Measurements from ENCODE around the gene ADGRB2. TPM values are rescaled to one million over a fixed set of nuclear protein-coding genes. Genes with fewer than 3 reads are reported as not detected.

ADGRB2 gene
- total RNA-seq, 4 donors from 2014 or later, result 3.3 to 39.1 (median 17.2) TPM

DNA sequence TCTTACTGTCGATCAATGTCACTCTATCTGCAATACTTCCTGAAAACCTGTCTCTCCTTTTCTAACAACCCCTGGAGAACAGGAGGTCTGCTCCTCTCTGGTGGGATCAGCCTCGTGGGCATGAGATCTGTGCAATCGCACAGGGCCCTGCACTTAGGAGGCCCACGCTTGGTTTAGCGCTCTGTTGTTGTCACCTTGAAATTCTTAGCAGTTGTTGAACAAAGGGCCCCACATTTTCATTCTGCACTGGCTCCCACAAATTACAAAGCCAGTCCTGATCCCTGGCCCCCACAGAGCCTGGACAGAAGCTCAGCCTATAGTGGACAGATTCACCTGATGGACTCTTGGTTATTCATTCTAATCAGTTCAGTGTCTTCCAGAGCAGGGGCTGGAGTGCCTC lies 33.1 kb upstream of the ADGRB2 start:
- H3K4me1 ChIP-seq, result no peaks in the 10 kb centered on the region
- TF ChIP-seq, protein P1, sequence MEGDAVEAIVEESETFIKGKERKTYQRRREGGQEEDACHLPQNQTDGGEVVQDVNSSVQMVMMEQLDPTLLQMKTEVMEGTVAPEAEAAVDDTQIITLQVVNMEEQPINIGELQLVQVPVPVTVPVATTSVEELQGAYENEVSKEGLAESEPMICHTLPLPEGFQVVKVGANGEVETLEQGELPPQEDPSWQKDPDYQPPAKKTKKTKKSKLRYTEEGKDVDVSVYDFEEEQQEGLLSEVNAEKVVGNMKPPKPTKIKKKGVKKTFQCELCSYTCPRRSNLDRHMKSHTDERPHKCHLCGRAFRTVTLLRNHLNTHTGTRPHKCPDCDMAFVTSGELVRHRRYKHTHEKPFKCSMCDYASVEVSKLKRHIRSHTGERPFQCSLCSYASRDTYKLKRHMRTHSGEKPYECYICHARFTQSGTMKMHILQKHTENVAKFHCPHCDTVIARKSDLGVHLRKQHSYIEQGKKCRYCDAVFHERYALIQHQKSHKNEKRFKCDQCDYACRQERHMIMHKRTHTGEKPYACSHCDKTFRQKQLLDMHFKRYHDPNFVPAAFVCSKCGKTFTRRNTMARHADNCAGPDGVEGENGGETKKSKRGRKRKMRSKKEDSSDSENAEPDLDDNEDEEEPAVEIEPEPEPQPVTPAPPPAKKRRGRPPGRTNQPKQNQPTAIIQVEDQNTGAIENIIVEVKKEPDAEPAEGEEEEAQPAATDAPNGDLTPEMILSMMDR (IDR thresholded peaks at IDR 0.05), result no peak
- TF ChIP-seq POLR2A (IDR thresholded peaks at IDR 0.05), result no peak
- no peak overlapping the region for H3K4me3 ChIP-seq
- DNase-seq, result no peak
- H3K9me3 ChIP-seq, result no peaks in the 10 kb centered on the region
- no peaks in the 10 kb centered on the region for H3K36me3 ChIP-seq
- H3K27ac ChIP-seq, result no peak overlapping the region
- H3K27me3 ChIP-seq, result no peaks in the 10 kb centered on the region

DNA sequence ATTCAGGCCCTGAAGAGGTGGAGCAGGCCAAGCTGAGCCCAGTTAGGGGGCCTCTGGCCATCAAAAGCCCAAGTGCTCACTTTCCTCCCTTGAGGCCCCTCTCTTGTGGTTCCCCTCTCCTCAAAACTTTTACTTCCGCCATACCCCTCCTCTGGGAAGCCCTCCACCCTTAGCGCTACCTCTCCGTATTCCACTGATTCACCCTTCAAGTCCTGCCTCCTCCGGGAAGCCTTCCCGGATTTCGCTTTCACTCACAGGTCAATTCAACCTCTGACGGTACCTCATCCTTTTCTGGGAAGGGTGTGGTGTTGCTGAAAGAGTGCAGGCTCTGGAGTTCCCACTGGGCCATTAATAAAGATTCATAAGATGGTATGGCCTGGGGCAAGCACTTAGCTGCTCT lies 32.6 kb upstream of the ADGRB2 start:
- Histone ChIP-seq H3K27me3 (no peaks in the 10 kb centered on the region), H3K36me3 (no peaks in the 10 kb centered on the region), H3K27ac (no peak overlapping the region), H3K4me3 (no peak overlapping the region), H3K9me3 (no peaks in the 10 kb centered on the region), H3K4me1 (no peaks in the 10 kb centered on the region)
- TF ChIP-seq POLR2A (IDR thresholded peaks at IDR 0.05), result no peak
- TF ChIP-seq, protein P1 (IDR thresholded peaks at IDR 0.05), result no peak
- DNase-seq, result no peak

DNA sequence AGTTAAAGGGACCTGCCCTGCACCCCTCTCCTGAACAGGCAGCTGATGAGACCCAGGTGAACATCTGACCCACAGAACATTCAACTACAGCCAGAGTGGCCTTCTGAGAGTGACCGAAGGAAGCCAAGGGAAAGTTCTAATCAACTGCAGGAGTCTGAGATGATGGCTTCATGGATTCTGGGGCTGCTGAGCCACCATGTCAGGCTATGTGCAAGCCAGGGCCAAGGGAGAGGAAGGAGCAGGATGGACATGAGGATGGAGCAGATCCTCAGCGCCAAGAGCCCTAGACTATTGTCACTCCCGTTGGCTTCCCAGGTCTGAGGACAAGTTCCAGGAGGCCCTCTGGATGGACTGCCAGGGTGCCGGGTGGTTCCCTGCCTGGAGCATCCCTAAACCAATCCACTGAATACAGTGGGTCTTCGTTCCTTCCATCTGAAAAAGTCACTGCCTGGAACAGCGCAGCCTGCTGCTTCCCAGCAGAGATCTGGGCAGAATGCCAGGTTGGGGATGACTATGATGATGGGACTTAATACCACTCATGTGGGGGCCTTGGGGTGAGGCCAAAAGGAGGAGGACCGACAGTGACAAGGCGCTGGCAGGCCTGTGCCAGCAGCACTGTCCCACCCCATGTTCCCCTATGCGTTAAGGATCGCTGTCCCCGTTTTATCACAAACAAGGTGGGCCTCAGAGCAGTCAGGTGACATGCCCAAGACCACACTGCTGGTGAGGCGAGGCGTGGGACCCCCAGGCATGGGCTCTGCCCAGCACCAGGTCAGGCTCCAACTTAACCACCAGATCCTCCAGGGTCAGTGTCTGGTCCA lies 31.9 kb upstream of the ADGRB2 start:
- H3K4me1 ChIP-seq, result no peaks in the 10 kb centered on the region
- H3K36me3 ChIP-seq, result no peaks in the 10 kb centered on the region
- H3K9me3 ChIP-seq, result no peaks in the 10 kb centered on the region
- TF ChIP-seq POLR2A (IDR thresholded peaks at IDR 0.05), result no peak
- TF ChIP-seq, protein P1 (IDR thresholded peaks at IDR 0.05), result no peak
- no peaks in the 10 kb centered on the region for H3K27me3 ChIP-seq
- peak in 2 of 3 donors; percentile 35 to 43 for DNase-seq
- no peak overlapping the region for H3K27ac ChIP-seq
- no peak overlapping the region for H3K4me3 ChIP-seq

DNA sequence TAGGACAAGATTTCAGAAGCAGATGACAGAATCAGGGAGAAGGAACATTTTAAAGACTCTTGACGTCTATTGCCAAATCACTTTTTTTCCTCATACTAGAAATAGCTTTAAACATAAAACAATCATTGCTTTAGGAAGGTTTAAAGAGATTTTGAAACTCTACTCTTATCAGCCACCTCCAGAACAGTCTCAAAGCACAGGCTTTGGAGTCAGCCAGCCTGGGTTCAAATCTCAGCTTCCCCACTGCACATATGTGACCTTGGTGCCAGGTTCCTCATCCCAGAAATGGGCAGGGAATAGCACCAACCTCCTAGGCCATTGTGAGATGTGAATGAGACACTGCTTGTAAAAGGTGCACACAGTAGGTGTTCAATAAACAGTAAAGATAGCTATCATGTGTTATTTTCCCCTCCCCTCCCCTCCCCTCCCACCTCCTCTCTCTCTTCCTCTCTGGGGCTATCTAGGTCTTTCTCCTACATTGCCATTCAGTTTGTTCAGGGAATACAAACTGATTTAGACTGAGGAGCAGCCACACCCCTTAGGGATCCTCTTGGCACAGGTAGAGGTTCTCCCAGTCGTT lies 31.0 kb upstream of the ADGRB2 start:
- H3K9me3 ChIP-seq, result no peaks in the 10 kb centered on the region
- no peak for TF ChIP-seq POLR2A (IDR thresholded peaks at IDR 0.05)
- TF ChIP-seq, protein P1 (IDR thresholded peaks at IDR 0.05), result no peak
- H3K4me1 ChIP-seq, result no peaks in the 10 kb centered on the region
- no peaks in the 10 kb centered on the region for H3K27me3 ChIP-seq
- DNase-seq, result no peak
- no peak overlapping the region for H3K4me3 ChIP-seq
- H3K27ac ChIP-seq, result no peak overlapping the region
- no peaks in the 10 kb centered on the region for H3K36me3 ChIP-seq

DNA sequence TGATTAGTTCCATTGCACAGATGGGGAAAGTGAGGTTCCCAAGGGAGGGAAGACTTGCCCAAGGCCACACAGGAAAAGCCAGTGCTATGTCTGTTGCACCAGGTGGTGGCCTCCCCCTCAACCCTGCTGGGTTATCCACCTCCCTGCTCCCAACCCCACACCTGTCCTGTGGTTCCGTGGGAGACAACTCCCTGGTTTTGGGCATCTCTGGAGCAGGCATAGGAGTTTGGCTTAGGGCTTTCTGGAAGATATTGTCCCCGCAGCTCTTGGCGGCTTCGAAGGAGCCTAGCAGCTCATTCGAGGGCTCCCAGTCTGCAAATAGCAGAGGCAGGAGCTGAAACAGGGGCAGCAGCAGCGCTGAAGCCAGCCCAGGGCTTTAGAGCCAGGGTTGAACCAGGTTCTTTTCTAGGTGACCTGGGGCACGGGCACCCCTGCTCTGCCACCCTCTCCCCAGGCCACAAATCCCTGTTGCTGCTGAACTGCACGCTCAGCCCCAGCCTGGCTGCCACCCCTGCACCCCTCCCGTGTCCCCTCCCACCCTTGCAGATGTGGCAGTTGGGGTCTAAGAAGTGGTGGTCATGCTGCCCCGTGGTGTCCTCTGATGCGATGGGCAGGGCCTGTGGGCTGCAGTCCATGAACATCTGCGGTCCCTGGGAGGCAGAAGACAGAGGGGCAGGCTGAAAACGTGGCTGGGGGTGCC lies 29.6 kb upstream of the ADGRB2 start:
- Histone ChIP-seq H3K36me3 (no peaks in the 10 kb centered on the region), H3K27ac (no peak overlapping the region), H3K9me3 (no peaks in the 10 kb centered on the region), H3K27me3 (no peaks in the 10 kb centered on the region), H3K4me1 (peaks cover 0 to 5% (median 2%) of the 10 kb centered on the region in 4 donors), H3K4me3 (no peak overlapping the region)
- TF ChIP-seq, protein P1 (IDR thresholded peaks at IDR 0.05), result no peak
- peak in 2 of 3 donors; percentile 35 to 40 for DNase-seq
